ENCODE results near the gene TMC6.
"Not testable (repeated sequence)": the region's sequence is repeated elsewhere in the genome, so short reads cannot be mapped to it uniquely, and the experiment has no call there.

The TMC6 gene

DNA sequence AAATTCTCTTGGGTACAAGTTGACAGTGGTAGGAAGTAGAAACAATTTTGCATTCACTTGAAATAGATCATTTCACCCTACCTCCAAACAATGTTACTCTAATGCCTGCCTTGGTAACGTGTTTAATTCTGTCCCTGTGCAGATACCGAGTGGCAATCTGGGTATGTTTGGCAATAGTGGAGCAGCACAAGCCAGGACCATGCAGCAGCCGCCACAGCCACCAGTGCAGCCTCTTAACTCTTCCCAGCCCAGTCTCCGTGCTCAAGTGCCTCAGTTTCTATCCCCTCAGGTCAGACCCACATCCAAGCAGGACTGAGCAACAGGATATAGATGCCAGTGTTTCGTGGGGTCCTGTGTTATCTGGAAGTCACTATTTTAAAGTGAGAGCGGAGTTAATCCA lies 49.3 kb downstream of the TMC6 start:
- in situ Hi-C loops (cut with HindIII; ENCODE audit: low pct_ligation_motif_present, low sequenced_read_pairs) = no loop called here
- H3K4me3 ChIP-seq (ENCODE audit: low read depth, low read length) = no peak overlapping the region
- no peak overlapping the region for H3K27ac ChIP-seq
- H3K36me3 ChIP-seq (replicated peaks) = peaks cover 4% of the 10 kb centered on the region
- H3K27me3 ChIP-seq (replicated peaks) = no peaks in the 10 kb centered on the region
- no peak for DNase-seq
- TF ChIP-seq, protein P1, sequence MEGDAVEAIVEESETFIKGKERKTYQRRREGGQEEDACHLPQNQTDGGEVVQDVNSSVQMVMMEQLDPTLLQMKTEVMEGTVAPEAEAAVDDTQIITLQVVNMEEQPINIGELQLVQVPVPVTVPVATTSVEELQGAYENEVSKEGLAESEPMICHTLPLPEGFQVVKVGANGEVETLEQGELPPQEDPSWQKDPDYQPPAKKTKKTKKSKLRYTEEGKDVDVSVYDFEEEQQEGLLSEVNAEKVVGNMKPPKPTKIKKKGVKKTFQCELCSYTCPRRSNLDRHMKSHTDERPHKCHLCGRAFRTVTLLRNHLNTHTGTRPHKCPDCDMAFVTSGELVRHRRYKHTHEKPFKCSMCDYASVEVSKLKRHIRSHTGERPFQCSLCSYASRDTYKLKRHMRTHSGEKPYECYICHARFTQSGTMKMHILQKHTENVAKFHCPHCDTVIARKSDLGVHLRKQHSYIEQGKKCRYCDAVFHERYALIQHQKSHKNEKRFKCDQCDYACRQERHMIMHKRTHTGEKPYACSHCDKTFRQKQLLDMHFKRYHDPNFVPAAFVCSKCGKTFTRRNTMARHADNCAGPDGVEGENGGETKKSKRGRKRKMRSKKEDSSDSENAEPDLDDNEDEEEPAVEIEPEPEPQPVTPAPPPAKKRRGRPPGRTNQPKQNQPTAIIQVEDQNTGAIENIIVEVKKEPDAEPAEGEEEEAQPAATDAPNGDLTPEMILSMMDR (IDR thresholded peaks at IDR 0.05; ENCODE audit: low read depth, low read length, missing control alignments) = no peak

DNA sequence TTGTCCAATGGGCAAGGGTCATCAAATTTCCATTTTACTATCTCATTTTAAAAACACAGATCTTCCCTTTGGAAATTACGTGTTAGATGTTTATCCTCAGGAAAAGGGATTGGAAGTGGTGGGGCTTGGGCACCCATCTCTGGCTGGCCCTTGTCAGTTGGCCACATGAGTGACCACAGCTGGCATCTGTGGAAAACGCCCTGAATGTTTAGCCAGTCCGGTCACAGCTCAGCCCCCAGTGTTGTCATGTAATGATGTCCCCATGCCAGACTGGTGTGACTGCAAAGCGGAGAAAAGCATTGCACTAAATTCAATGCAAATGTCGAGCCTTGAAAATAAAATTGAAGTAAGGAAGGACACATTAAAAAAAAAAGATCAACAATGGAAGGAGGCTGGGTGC lies 53.0 kb downstream of the TMC6 start:
- in situ Hi-C loops (cut with HindIII; ENCODE audit: low pct_ligation_motif_present, low sequenced_read_pairs) = no loop called here
- DNase-seq = no peak
- H3K27me3 ChIP-seq (replicated peaks) = no peaks in the 10 kb centered on the region
- TF ChIP-seq, protein P1 (IDR thresholded peaks at IDR 0.05; ENCODE audit: low read depth, low read length, missing control alignments) = no peak
- H3K36me3 ChIP-seq (replicated peaks) = peaks cover 10% of the 10 kb centered on the region
- H3K27ac ChIP-seq = no peak overlapping the region
- no peak overlapping the region for H3K4me3 ChIP-seq (ENCODE audit: low read depth, low read length)

DNA sequence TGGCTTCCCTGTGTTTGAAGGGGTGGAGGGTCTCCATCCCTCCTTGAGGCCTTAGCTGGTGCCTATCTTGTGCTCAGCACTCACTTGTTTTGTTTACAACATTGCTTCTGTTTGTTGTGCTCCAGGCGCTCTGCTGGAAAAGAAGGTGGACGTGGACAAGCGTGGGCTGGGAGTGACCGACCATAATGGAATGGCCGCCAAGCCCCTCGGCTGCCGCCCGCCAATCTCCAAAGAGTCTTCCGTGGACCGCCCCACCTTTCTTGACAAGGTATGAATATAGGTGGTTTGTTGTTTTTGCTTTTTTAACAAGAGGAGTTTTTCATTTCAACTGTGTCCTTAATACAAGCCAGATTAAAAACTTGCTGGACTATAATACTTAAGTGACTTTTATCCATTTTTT lies 53.5 kb downstream of the TMC6 start:
- Histone ChIP-seq H3K36me3 (replicated peaks) (peaks cover 10% of the 10 kb centered on the region), H3K27ac (no peak overlapping the region), H3K27me3 (replicated peaks) (no peaks in the 10 kb centered on the region), H3K4me3 (ENCODE audit: low read depth, low read length) (no peak overlapping the region)
- no peak for DNase-seq
- in situ Hi-C loops (cut with HindIII; ENCODE audit: low pct_ligation_motif_present, low sequenced_read_pairs) = no loop called here
- TF ChIP-seq, protein P1 (IDR thresholded peaks at IDR 0.05; ENCODE audit: low read depth, low read length, missing control alignments) = no peak

DNA sequence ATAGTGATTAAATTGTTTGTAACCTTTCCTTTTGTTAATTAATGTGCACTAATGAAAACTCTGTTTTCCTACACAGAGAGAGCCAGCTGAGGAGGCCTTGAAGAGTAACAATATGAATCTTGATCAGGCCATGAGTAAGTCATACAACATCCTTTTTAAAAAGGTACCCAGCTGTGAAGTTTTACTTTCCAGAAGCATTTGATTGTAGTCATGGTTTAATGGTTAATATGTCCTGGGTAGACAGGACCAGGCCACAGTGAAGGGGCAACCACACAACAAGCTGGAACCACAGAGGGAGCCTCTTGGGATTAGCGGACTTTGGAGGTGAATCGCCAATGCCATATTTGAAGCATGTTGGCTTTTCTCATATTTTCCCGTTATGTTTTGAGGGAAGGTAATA lies 55.6 kb downstream of the TMC6 start:
- in situ Hi-C loops (cut with HindIII; ENCODE audit: low pct_ligation_motif_present, low sequenced_read_pairs) = no loop called here
- Histone ChIP-seq H3K4me3 (ENCODE audit: low read depth, low read length) (no peak overlapping the region), H3K27me3 (replicated peaks) (no peaks in the 10 kb centered on the region), H3K27ac (no peak overlapping the region), H3K36me3 (replicated peaks) (peaks cover 10% of the 10 kb centered on the region)
- TF ChIP-seq, protein P1 (IDR thresholded peaks at IDR 0.05; ENCODE audit: low read depth, low read length, missing control alignments) = no peak
- DNase-seq = no peak

DNA sequence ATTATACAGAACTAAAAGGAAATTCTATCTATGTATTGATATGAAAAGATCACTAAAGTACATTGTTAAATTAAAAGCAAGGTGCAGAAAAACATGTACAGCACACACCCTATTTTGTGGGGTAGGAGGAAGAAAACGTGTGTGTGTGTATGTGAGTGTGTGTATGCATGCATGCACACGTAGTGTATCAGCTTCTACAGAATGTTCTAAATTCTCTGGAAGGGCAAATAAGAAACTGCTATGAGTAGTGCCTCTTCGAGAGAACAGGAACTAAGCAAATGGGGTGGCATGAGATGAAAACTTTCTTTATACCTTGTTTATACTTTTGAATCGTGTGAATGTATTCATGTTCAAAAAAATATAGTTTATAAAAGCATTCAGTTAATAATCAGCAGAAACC lies 58.9 kb downstream of the TMC6 start:
- Histone ChIP-seq H3K4me3 (ENCODE audit: low read depth, low read length) (no peak overlapping the region), H3K27me3 (replicated peaks) (no peaks in the 10 kb centered on the region), H3K27ac (no peak overlapping the region), H3K36me3 (replicated peaks) (peaks cover 7% of the 10 kb centered on the region)
- in situ Hi-C loops (cut with HindIII; ENCODE audit: low pct_ligation_motif_present, low sequenced_read_pairs) = no loop called here
- no peak for DNase-seq
- TF ChIP-seq, protein P1 (IDR thresholded peaks at IDR 0.05; ENCODE audit: low read depth, low read length, missing control alignments) = no peak

DNA sequence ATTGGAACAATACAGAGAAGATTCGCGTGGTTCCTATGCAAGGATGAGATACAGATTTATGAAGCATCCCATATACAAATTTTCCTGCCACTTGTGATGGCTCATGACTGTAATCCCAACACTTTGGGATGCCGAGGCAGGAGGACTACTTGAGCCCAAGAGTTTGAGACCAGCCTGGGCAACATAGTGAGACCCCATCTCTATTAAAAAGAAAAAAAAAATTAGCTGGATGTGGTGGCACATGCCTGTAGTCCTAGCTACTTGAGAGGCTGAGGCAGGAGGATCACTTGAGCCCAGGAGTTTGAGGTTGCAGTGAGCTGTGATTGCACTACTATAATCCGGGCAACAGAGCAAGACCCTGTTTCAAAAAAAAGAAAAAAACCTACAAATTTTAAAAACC lies 61.6 kb downstream of the TMC6 start:
- in situ Hi-C loops (cut with HindIII; ENCODE audit: low pct_ligation_motif_present, low sequenced_read_pairs); H3K36me3 ChIP-seq (replicated peaks): not testable (repeated sequence)

More for the DNA sequence above, 61.6 kb downstream of the TMC6 start:
- H3K27me3 ChIP-seq (replicated peaks); H3K4me3 ChIP-seq (ENCODE audit: low read depth, low read length); H3K27ac ChIP-seq; DNase-seq: not testable (repeated sequence)
